ENCODE data around the gene BRD4.

BRD4 gene

DNA sequence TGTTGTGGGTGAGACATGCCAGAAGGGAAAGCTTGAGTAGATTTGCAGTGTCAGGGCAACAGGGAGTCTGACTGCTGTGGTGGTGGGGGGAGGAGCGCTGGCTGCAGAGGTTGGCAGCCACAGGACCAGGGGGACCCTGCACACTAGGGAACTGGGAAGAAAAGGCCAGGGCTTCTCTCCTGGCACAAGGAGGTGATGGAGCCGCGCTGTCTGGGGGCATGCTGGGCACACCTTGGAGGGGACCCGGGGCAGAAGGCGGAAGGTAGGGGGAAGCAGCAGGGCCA is 86.2 kb downstream of the BRD4 start:
- no peak for DNase-seq (ENCODE audit: extremely low read depth, low read depth)
- TF ChIP-seq, protein P1, sequence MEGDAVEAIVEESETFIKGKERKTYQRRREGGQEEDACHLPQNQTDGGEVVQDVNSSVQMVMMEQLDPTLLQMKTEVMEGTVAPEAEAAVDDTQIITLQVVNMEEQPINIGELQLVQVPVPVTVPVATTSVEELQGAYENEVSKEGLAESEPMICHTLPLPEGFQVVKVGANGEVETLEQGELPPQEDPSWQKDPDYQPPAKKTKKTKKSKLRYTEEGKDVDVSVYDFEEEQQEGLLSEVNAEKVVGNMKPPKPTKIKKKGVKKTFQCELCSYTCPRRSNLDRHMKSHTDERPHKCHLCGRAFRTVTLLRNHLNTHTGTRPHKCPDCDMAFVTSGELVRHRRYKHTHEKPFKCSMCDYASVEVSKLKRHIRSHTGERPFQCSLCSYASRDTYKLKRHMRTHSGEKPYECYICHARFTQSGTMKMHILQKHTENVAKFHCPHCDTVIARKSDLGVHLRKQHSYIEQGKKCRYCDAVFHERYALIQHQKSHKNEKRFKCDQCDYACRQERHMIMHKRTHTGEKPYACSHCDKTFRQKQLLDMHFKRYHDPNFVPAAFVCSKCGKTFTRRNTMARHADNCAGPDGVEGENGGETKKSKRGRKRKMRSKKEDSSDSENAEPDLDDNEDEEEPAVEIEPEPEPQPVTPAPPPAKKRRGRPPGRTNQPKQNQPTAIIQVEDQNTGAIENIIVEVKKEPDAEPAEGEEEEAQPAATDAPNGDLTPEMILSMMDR (IDR thresholded peaks at IDR 0.05; ENCODE audit: low read depth, low read length), result no peak

DNA sequence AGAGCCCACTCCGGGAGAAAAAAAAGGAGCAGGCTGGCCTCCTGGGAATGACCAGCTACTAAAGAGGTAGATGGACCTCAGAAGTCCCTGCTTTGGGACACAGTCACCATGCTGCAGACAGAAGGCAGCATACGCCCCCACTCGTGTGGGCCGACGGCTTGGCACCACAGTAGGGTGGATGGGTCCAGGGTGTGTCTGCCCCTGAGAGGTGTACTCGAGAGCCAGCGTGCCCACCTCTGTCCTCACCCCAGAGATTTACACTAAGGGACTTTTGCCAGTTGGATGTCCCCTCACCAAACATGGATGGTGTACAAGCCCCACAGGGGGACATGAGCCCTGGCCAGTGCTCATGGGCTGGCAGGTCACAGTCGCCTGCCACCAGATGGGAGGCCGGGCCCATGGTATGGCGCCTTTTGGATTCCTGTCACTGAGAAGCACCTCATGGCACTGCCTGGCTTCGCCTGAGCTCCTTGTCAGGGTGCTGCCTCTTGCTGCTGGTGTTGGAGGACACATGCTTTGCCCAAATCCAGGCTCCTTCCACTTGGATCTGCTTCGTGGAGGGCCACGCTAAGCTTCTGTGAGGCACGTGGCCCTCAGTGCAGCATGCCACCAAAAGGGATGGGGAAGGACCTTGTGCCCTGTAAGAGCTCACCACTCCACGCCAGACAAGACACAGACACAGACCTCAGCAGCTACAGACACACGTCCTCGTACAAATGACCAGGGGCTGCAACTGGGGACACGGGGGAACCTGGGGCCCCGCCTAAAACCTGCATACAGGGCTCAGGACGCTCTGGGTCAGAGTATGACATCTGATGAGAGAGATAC is 86.8 kb downstream of the BRD4 start:
- TF ChIP-seq, protein P1 (IDR thresholded peaks at IDR 0.05; ENCODE audit: low read depth, low read length), result no peak
- no peak for DNase-seq (ENCODE audit: extremely low read depth, low read depth)

DNA sequence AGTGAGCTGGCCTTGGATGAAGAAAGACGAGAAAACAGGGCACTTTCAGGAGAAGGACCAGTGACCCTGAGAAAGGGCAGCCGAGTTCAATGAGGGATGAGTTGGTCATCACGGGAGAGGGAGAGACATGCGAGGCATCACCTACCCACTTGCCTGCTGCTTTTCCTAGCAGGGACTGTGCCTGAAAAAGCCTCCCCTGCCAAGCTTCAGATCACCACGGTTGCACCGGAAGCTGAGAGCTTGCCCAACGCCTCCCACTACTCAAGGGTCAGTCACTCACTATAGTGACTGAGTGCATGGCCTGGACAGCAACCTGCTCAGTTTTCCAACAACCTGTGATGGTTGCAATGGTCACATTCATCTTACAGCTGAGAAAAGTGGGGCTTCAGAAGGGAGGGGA is 87.5 kb downstream of the BRD4 start:
- TF ChIP-seq, protein P1 (IDR thresholded peaks at IDR 0.05; ENCODE audit: low read depth, low read length), result no peak
- no peak for DNase-seq (ENCODE audit: extremely low read depth, low read depth)

DNA sequence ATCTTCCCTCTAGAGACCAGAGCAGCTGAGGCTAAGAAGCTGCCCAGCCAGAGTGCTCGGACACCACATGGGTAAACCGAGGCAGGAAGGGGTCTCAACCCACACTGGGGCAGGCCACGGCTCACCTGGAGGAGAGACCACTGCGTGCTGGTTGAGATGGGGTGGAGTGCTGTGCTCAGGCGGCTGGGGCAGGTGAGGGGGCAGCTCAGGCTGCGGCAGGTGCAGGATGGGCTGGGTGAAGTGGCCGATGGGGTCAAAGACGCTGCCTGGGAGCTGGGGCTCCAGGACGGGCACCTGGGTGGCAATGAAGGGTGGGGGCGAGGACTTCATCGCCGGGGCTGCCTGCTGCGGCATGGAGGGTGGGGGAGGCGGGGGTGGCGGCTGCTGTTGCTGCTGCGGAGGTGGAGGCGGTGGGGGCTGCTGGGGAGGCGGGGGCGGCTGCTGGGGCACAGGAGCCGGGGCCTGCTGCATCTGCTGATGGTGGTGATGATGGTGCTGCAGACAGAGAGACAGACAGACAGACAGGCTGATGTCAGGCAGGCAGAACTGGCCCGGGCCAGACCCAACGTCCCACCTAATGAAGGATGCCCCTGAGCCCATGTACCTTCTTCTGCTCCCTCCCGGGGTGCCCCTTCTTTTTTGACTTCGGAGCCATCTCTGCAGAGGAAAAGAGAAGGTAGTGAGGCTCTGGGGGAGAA is 88.1 kb downstream of the BRD4 start:
- TF ChIP-seq, protein P1 (IDR thresholded peaks at IDR 0.05; ENCODE audit: low read depth, low read length), result no peak
- no peak for DNase-seq (ENCODE audit: extremely low read depth, low read depth)

DNA sequence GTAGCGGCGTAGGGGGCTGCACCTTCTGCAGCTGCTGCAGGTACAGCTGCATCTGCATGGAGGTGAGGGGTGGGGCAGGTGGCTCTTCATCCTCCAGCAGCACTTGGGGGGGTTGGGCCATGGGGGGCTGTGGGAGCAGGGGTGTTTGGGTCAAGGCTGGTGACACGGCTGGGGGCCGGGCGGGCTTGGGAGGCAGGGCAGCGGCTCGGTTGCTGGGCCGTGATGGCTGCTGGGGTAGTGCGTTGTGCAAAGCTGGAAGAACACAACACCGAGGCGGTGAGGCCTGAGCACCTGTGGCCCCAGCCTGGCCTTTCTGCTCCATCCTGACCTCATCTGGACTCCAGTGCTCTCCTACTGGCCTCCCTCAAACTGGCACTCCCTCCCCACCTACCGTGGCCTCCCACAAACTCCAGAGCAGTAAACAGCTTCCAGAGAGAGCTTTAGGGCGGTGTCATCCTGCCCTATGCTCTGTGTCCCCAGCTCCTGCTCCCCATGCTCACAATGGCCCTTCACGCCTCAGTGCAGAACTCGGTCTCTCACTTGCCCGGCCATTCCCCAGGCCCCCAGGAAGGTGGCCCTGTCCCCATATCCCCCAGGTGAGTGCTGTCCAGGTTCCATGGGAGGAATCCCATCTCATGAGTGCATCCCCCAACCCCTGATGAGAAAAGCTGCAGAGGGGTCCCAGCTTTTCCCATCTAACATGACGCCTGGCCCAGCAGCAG is 88.9 kb downstream of the BRD4 start:
- DNase-seq (ENCODE audit: extremely low read depth, low read depth), result no peak
- TF ChIP-seq, protein P1 (IDR thresholded peaks at IDR 0.05; ENCODE audit: low read depth, low read length), result no peak

DNA sequence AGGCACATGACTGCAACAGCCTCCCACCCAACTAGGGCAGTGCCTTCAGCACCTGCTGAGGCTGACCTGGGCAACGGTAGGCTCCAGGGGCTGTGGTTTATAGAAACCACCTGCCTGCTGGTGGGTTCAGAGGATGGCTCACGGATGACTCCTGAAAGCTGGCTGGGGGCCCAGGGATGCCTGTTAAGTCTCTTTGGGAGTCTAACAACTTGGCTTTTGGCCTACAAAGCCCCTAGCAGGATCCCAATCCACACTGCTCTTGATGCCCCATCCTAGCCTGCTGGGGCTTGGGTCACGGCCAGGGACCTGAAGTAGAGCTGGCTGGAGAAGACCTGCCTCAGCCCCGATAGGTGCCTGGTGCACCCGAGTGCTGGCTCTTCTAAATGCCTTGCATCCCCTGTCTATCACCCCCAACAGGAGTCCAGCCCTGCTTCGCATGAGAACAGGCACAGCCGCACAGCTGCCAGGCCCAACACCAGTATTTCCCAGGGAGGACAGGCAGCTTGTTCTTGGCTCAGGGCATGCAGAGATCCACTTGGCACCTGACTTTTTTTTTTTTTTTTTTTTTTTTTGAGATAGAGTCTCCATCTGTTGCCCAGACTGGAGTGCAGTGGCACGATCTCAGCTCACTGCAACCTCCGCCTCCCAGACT is 91.0 kb downstream of the BRD4 start:
- no peak for DNase-seq (ENCODE audit: extremely low read depth, low read depth)
- TF ChIP-seq, protein P1 (IDR thresholded peaks at IDR 0.05; ENCODE audit: low read depth, low read length), result no peak

Measured in AG09319 (cell line).